ENCODE data around the gene DYRK4. TPM values are rescaled to one million over a fixed set of nuclear protein-coding genes. Genes with fewer than 3 reads are reported as not detected.

Gene DYRK4
- total and polyA plus RNA-seq, 2 of the 4 experiments (the other 2 are of a cell fraction): 44.6 to 71.6 TPM

DNA sequence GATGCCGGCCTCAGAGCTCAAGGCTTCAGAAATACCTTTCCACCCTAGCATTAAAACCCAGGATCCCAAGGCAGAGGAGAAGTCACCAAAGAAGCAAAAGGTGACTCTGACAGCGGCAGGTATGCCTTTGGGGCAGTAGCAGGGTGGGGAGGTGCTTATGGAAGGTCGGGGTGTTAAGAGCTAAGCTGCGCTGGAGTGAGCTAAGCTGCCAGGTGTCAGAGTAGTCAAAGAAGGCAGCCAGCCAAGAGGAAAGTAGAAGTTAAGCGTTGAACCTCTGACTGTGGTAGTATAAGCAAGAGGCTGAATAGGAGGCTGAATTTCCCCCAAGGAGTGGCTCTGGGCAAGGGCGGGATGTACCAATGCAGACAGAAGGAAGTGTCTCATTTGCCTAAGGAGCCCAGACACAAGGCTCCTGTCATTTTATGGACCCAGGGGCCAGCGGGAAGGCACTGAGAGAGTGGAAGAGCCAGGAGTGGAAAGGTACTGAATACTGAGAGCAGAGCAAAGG lies 29.2 kb downstream of the DYRK4 start:
- ChIA-PET POLR2A (ENCODE audit: unreplicated experiment) (no interaction called here), CTCF (interaction anchor here (0.6 to 1.3 kb wide), 2 partner anchors 12 to 51 kb away, joined by 3 to 4 read pairs; no protein-coding TSS in a partner anchor)
- DNase-seq: no peak
- TF ChIP-seq SMC3 (IDR thresholded peaks at IDR 0.05; ENCODE audit: low read depth, low read length): no peak
- no peak for TF ChIP-seq RFX5 (IDR thresholded peaks at IDR 0.05; ENCODE audit: low read depth, low read length)
- Histone ChIP-seq H2BK120ac (ENCODE audit: low read depth, low read length) (no peak overlapping the region), H2AK5ac (ENCODE audit: low read depth, low read length) (no peak overlapping the region), H2BK20ac (ENCODE audit: low read depth, low read length) (no peak overlapping the region), H2BK5ac (ENCODE audit: low read depth, low read length, poor library complexity, severe bottlenecking) (no peak overlapping the region), H4K5ac (ENCODE audit: low read depth, low read length) (no peak overlapping the region), H3K27me3 (ENCODE audit: control insufficient read depth, insufficient read depth, low read length) (peaks cover 4% of the 10 kb centered on the region), H3K9me3 (ENCODE audit: control insufficient read depth, insufficient read depth, low read length) (no peaks in the 10 kb centered on the region), H4K91ac (ENCODE audit: insufficient read depth, low read depth, low read length) (no peak overlapping the region), H3K4me3 (ENCODE audit: insufficient read depth, low read depth, low read length) (no peak overlapping the region), H3K4me2 (ENCODE audit: low read depth, low read length) (no peak overlapping the region), H3K9ac (ENCODE audit: low read depth, low read length) (no peak overlapping the region), H4K8ac (ENCODE audit: low read depth in 2 of 2, low read length in 2 of 2) (no peak overlapping the region), H3K9me1 (ENCODE audit: insufficient read depth, low read length) (no peaks in the 10 kb centered on the region), H3K4me1 (ENCODE audit: control insufficient read depth, insufficient read depth, low read length) (no peaks in the 10 kb centered on the region), H3K79me1 (ENCODE audit: low read depth in 1 of 2, low read length in 2 of 2) (no peaks in the 10 kb centered on the region), H4K20me1 (ENCODE audit: insufficient read depth, low read length) (no peaks in the 10 kb centered on the region), H2AK9ac (replicated peaks; ENCODE audit: low read depth, low read length, poor library complexity) (no peak overlapping the region), H2AFZ (replicated peaks; ENCODE audit: low read length, poor library complexity) (no peak overlapping the region), H3K36me3 (ENCODE audit: control insufficient read depth, insufficient read depth, low read length) (no peaks in the 10 kb centered on the region), H3K14ac (replicated peaks; ENCODE audit: low read depth, low read length) (no peak overlapping the region), H3K18ac (ENCODE audit: low read depth, low read length) (no peak overlapping the region), H3K56ac (ENCODE audit: extremely low read depth, insufficient read depth, low read length) (no peak overlapping the region), H3K4ac (ENCODE audit: low read depth, low read length) (no peak overlapping the region), H2BK15ac (ENCODE audit: low read depth, low read length) (no peak overlapping the region), H3K23ac (ENCODE audit: low read depth, low read length) (no peak overlapping the region), H3K27ac (ENCODE audit: insufficient read depth, low read length) (no peak overlapping the region)
- BruUV-seq (replicated peaks): no TSS peak
- ATAC-seq (ENCODE audit: low read depth): no peak
- dilution Hi-C loops (cut with HindIII; ENCODE audit: low sequenced_read_pairs, unreplicated experiment): no loop called here
- in situ Hi-C loops (cut with MboI; ENCODE audit: low sequenced_read_pairs): no loop called here
- WGBS, 2 experiments (ENCODE audit: extremely low coverage in 2 of 2, insufficient read length in 1 of 2): 27% methylated on average over 2 of the region's 7 CpGs; no CpG with 5 or more reads in 1 of the 2 experiments
- intact Hi-C loops (cut with micrococcal nuclease): no loop called here

Data from IMR-90 (cell line).